Body of pancreas (tissue), 4 donors: ENCODE data around the gene AFF3.

Experiments
- CTCF ChIP-seq, 7 experiments: fragments of 450-650 bp in 4 of 7; fragments of 200-600 bp in 3 of 7; sonication (generic) in 3 of 7; IDR thresholded peaks; one replicate each; pipeline ENCODE4 v1.5.1; 2016 to 2019; ENCODE audit warnings: antibody characterized with exemption in 7 of 7
- POLR2A ChIP-seq, 3 donors: fragments of 450-650 bp; IDR thresholded peaks; one replicate each; pipeline ENCODE4 v1.6.1; 2016; ENCODE audit warnings: antibody characterized with exemption in 3 of 3, mild to moderate bottlenecking in 2 of 3

GRCh38 chr2:100060875-100061274, 81.5 kb downstream of the AFF3 start:
- TF ChIP-seq CTCF (IDR thresholded peaks at IDR 0.05) (no peak), POLR2A (IDR thresholded peaks at IDR 0.05) (no peak)
